ENCODE results near the gene TPTE2.
"Not testable (repeated sequence)": the region's sequence is repeated elsewhere in the genome, so short reads cannot be mapped to it uniquely, and the experiment has no call there.

The TPTE2 gene

GRCh38 chr13:19567820-19568534, 6.6 kb upstream of the TPTE2 start:
- no peak for TF ChIP-seq CTCF (IDR thresholded peaks at IDR 0.05; ENCODE audit: low read depth, low read length)
- H3K4me3 ChIP-seq (ENCODE audit: low read depth, low read length): no peak overlapping the region

- H3K4me3 ChIP-seq (ENCODE audit: low read depth, low read length): no peak overlapping the region
- TF ChIP-seq CTCF (IDR thresholded peaks at IDR 0.05; ENCODE audit: low read depth, low read length): no peak
These were observed 253 bp upstream of the TPTE2 start for GRCh38 chr13:19561585-19561984.

GRCh38 chr13:19560672-19561071, 660 bp downstream of the TPTE2 start:
- not testable (repeated sequence) for H3K4me3 ChIP-seq (ENCODE audit: low read depth, low read length)

GRCh38 chr13:19559739-19560138, 1.6 kb downstream of the TPTE2 start:
- not testable (repeated sequence) for H3K4me3 ChIP-seq (ENCODE audit: low read depth, low read length)

GRCh38 chr13:19557287-19557686, 4.0 kb downstream of the TPTE2 start:
- not testable (repeated sequence) for H3K4me3 ChIP-seq (ENCODE audit: low read depth, low read length)

GRCh38 chr13:19549245-19549644, 12.1 kb downstream of the TPTE2 start:
- H3K4me3 ChIP-seq (ENCODE audit: low read depth, low read length): not testable (repeated sequence)

- not testable (repeated sequence) for H3K4me3 ChIP-seq (ENCODE audit: low read depth, low read length)
These were observed 35.7 kb downstream of the TPTE2 start for GRCh38 chr13:19525634-19526033.

GRCh38 chr13:19519049-19519448, 42.3 kb downstream of the TPTE2 start:
- TF ChIP-seq CTCF (IDR thresholded peaks at IDR 0.05; ENCODE audit: low read depth, low read length): no peak
- H3K4me3 ChIP-seq (ENCODE audit: low read depth, low read length): no peak overlapping the region

GRCh38 chr13:19507623-19508022, 53.7 kb downstream of the TPTE2 start:
- H3K4me3 ChIP-seq (ENCODE audit: low read depth, low read length): not testable (repeated sequence)

- H3K4me3 ChIP-seq (ENCODE audit: low read depth, low read length): not testable (repeated sequence)
These were observed 101.2 kb downstream of the TPTE2 start for GRCh38 chr13:19460126-19460525.

GRCh38 chr13:19439056-19439686, 122.2 kb downstream of the TPTE2 start:
- H3K4me3 ChIP-seq (ENCODE audit: low read depth, low read length): not testable (repeated sequence)

- not testable (repeated sequence) for H3K4me3 ChIP-seq (ENCODE audit: low read depth, low read length)
These were observed 123.6 kb downstream of the TPTE2 start for GRCh38 chr13:19437780-19438179.

GRCh38 chr13:19422236-19422635, 139.1 kb downstream of the TPTE2 start:
- H3K4me3 ChIP-seq (ENCODE audit: low read depth, low read length): not testable (repeated sequence)

GRCh38 chr13:19412494-19412893, 148.8 kb downstream of the TPTE2 start:
- not testable (repeated sequence) for H3K4me3 ChIP-seq (ENCODE audit: low read depth, low read length)

- not testable (repeated sequence) for H3K4me3 ChIP-seq (ENCODE audit: low read depth, low read length)
These were observed 178.4 kb downstream of the TPTE2 start for GRCh38 chr13:19382746-19383511.

Data from WI38 (cell line).